Fibroblast of mammary gland (primary cell): ENCODE results near the gene FGF1.

Experiments used
- DNase-seq: peaks from one replicate; pipeline ENCODE4 v3.0.0-alpha.2; 2010; ENCODE audit warnings: low read depth
- H3K4me3 ChIP-seq: 2 replicates; pipeline ENCODE4 v1.5.1; 2011; ENCODE audit warnings: low read depth, mild to moderate bottlenecking, low read length, moderate library complexity; ENCODE audit not compliant: control insufficient read depth
- TF ChIP-seq, protein P1 (sequence below): conservative IDR thresholded peaks from 2 replicates; pipeline ENCODE4 v1.5.1; 2011; ENCODE audit warnings: low read depth, low read length, inconsistent platforms; ENCODE audit not compliant: control insufficient read depth, insufficient read depth

The FGF1 gene

DNA sequence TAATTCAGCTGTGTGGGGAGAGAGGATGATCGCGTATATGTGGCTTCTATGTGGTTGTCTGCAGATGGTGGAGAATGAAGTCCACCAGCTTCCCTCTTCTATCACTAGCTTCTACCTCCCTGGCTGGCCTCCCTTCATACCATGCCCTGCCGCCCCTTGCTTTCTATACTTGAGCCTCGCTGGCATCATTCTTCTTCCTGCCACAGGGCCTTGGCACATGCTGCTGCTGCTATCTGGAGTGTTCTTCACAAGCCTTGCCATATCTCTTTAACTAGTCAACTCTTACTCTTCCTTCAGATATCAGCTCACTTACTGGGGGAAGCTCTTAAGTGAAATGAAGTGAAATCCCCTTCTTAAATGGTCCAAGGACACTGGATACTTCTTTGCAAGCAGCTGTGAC is 100.4 kb downstream of the FGF1 start:
- H3K4me3 ChIP-seq: no peak overlapping the region
- no peak for DNase-seq
- TF ChIP-seq, protein P1, sequence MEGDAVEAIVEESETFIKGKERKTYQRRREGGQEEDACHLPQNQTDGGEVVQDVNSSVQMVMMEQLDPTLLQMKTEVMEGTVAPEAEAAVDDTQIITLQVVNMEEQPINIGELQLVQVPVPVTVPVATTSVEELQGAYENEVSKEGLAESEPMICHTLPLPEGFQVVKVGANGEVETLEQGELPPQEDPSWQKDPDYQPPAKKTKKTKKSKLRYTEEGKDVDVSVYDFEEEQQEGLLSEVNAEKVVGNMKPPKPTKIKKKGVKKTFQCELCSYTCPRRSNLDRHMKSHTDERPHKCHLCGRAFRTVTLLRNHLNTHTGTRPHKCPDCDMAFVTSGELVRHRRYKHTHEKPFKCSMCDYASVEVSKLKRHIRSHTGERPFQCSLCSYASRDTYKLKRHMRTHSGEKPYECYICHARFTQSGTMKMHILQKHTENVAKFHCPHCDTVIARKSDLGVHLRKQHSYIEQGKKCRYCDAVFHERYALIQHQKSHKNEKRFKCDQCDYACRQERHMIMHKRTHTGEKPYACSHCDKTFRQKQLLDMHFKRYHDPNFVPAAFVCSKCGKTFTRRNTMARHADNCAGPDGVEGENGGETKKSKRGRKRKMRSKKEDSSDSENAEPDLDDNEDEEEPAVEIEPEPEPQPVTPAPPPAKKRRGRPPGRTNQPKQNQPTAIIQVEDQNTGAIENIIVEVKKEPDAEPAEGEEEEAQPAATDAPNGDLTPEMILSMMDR: no peak

GRCh38 chr5:142584891-142585290 is 101.0 kb downstream of the FGF1 start:
- H3K4me3 ChIP-seq: no peak overlapping the region
- TF ChIP-seq, protein P1: no peak
- DNase-seq: peak; percentile 13

DNA sequence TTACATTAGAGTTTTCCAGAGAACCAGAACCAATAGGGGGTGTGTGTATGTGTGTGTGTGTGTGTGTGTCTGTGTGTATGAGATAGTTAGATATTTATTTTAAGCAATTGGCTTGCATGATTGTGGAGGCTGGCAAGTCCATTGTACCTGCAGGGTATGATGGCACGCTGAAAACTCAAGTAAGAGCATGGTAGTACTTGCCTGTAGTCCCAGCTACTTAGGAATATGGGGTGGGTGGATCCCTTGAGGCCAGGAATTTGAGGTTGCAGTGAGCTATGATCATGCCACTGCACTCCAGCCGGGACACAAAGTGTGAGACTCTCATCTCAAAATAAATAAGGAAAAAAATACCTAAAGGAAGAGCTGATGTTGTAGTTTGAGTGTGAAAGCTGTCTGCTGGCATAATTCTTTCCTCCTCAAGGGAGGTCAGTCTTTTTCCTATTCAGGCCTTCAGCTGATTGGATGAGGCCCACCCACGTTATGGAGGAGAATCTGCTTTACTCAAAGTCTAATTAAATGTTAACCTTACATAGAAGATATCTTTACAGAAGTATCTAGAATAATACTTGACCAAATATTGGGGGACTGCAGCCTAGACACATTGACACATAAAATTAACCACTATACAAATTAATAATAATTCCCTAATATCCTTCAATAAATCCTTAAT is 107.6 kb downstream of the FGF1 start:
- no peak overlapping the region for H3K4me3 ChIP-seq
- no peak for DNase-seq
- TF ChIP-seq, protein P1: no peak

DNA sequence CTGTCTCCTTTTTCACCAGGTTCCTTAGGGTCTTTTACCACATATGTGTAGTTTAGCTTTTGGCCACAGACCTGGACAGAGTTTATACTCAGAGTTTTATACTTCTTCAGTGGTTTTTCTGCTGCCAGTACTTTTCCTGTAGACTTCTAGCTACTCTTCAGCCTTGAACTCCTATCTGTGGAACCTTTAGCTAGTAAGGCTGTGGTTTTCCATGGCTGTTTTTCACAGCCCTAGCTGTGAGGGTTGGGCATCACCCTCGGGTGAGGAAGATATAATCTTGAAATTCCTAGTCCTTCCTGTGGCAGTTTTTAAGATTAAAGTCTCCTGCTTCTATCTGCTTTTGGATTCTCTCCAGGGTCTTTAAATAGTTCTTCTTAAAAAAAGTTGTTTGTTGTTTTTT is 109.1 kb downstream of the FGF1 start:
- no peak for DNase-seq
- H3K4me3 ChIP-seq: no peak overlapping the region
- TF ChIP-seq, protein P1: no peak

- DNase-seq: no peak
- TF ChIP-seq, protein P1: no peak
- no peak overlapping the region for H3K4me3 ChIP-seq
Observed at GRCh38 chr5:142576303-142576702, 109.6 kb downstream of the FGF1 start.

- DNase-seq: no peak
- TF ChIP-seq, protein P1: no peak
- H3K4me3 ChIP-seq: no peak overlapping the region
Observed at GRCh38 chr5:142572006-142572405, 113.9 kb downstream of the FGF1 start.

GRCh38 chr5:142571371-142571770 is 114.5 kb downstream of the FGF1 start:
- no peak overlapping the region for H3K4me3 ChIP-seq
- TF ChIP-seq, protein P1: no peak
- DNase-seq: no peak
